PC-3 (cell line): Measurements from ENCODE around the gene SHLD2. TPM values are rescaled to one million over a fixed set of nuclear protein-coding genes. Genes with fewer than 3 reads are reported as not detected.
"Not testable (repeated sequence)": the region's sequence is repeated elsewhere in the genome, so short reads cannot be mapped to it uniquely, and the experiment has no call there.

Experiments used
- ATAC-seq: fragments of 200-7000 bp; cut with Tn5 transposase; 2 replicates; pipeline ENCODE4 v1.9.1; 2020; ENCODE audit warnings: mild to moderate bottlenecking, moderate library complexity
- BruUV-seq: library from RNA; stranded (reverse); fragments of 400-500 nt; replicated peaks from 2 replicates; lab custom pipeline; 2021; lab: Mats Ljungman, UMichigan
- CTCF ChIA-PET: fragments of 300-600 bp; sonication (Branson Sonifier 250); formaldehyde crosslinking; loops from one replicate; lab custom pipeline; 2022; ENCODE audit warnings: antibody characterized with exemption; lab: Charles Lee
- POLR2A ChIA-PET: fragments of 300-600 bp; sonication (Branson Sonifier 250); formaldehyde crosslinking; loops from one replicate; lab custom pipeline; 2022; ENCODE audit warnings: antibody characterized with exemption; ENCODE audit not compliant: unreplicated experiment; lab: Charles Lee
- DNase-seq: peaks from one replicate; pipeline ENCODE4 v3.0.0-alpha.2; 2015
- H2AFZ ChIP-seq: fragments of 300-600 bp; sonication (generic); 2 replicates; pipeline ENCODE4 v1.6.0; 2016; ENCODE audit warnings: antibody characterized with exemption, low read length
- H3F3A ChIP-seq: fragments of 300-600 bp; sonication (generic); one replicate; pipeline ENCODE4 v1.6.0; 2017; ENCODE audit warnings: antibody characterized with exemption, low read length, control low read depth, mild to moderate bottlenecking; ENCODE audit not compliant: unreplicated experiment
- H3K27ac ChIP-seq: fragments of 300-600 bp; sonication (generic); 2 replicates; pipeline ENCODE4 v1.5.1; 2016; ENCODE audit warnings: mild to moderate bottlenecking, low read length
- H3K27me3 ChIP-seq: fragments of 300-600 bp; sonication (generic); 2 replicates; pipeline ENCODE4 v1.6.1; 2016; ENCODE audit warnings: low read length, mixed read lengths
- H3K36me3 ChIP-seq: fragments of 300-600 bp; sonication (generic); 2 replicates; pipeline ENCODE4 v1.6.1; 2016; ENCODE audit warnings: low read depth, mixed run types, low read length, mixed read lengths
- H3K4me1 ChIP-seq: fragments of 300-600 bp; sonication (generic); 2 replicates; pipeline ENCODE4 v1.5.1; 2016; ENCODE audit warnings: low read length; ENCODE audit not compliant: insufficient read depth
- H3K4me2 ChIP-seq: fragments of 300-600 bp; sonication (generic); 2 replicates; pipeline ENCODE4 v1.6.0; 2016; ENCODE audit warnings: low read length
- H3K4me3 ChIP-seq: fragments of 300-600 bp; sonication (generic); 2 replicates; pipeline ENCODE4 v1.5.1; 2016; ENCODE audit warnings: mild to moderate bottlenecking, low read length, mixed read lengths
- H3K79me2 ChIP-seq: fragments of 300-600 bp; sonication (generic); 2 replicates; pipeline ENCODE4 v1.6.1; 2017; ENCODE audit warnings: low read length, mixed read lengths
- H3K9ac ChIP-seq: fragments of 300-600 bp; sonication (generic); 2 replicates; pipeline ENCODE4 v1.6.0; 2016; ENCODE audit warnings: mild to moderate bottlenecking, low read length
- H3K9me2 ChIP-seq: fragments of 300-600 bp; sonication (generic); replicated peaks from 2 replicates; pipeline ENCODE4 v1.6.1; 2016; ENCODE audit warnings: mixed run types, low read length, mixed read lengths
- H3K9me3 ChIP-seq: fragments of 300-600 bp; sonication (generic); 2 replicates; pipeline ENCODE4 v1.6.1; 2016; ENCODE audit warnings: low read length, mixed read lengths
- H4K20me1 ChIP-seq: fragments of 300-600 bp; sonication (generic); 2 replicates; pipeline ENCODE4 v1.6.1; 2016; ENCODE audit warnings: low read length, mixed read lengths
- EZH2 ChIP-seq: fragments of 300-600 bp; sonication (generic); IDR thresholded peaks from one replicate; pipeline ENCODE4 v1.6.1; 2017; ENCODE audit warnings: antibody characterized with exemption, mild to moderate bottlenecking, low read length; ENCODE audit not compliant: unreplicated experiment
- EZH2phosphoT487 ChIP-seq: fragments of 300-600 bp; sonication (generic); IDR thresholded peaks from 2 replicates; pipeline ENCODE4 v1.6.1; 2018; ENCODE audit warnings: mild to moderate bottlenecking, antibody characterized with exemption, low read length, borderline replicate concordance
- intact Hi-C: fragments of 100-400 bp; cut with micrococcal nuclease; formaldehyde crosslinking; loops from 2 replicates; pipeline ENCODE4 v1.9.0; 2023
- total RNA-seq: library from RNA; depleted of rRNA; stranded (reverse); fragments of >200 nt; gene quantifications from 2 replicates; pipeline ENCODE4 v1.2.3, GENCODE V29; 2014
- TF ChIP-seq, protein P1 (sequence below): fragments of 300-600 bp; sonication (generic); conservative IDR thresholded peaks from 2 replicates; pipeline ENCODE4 v1.5.1; 2017; ENCODE audit warnings: antibody characterized with exemption, low read depth, mild to moderate bottlenecking, low read length

Gene SHLD2
- total RNA-seq, 1 experiment from 2014 or later: 16.0 TPM

DNA sequence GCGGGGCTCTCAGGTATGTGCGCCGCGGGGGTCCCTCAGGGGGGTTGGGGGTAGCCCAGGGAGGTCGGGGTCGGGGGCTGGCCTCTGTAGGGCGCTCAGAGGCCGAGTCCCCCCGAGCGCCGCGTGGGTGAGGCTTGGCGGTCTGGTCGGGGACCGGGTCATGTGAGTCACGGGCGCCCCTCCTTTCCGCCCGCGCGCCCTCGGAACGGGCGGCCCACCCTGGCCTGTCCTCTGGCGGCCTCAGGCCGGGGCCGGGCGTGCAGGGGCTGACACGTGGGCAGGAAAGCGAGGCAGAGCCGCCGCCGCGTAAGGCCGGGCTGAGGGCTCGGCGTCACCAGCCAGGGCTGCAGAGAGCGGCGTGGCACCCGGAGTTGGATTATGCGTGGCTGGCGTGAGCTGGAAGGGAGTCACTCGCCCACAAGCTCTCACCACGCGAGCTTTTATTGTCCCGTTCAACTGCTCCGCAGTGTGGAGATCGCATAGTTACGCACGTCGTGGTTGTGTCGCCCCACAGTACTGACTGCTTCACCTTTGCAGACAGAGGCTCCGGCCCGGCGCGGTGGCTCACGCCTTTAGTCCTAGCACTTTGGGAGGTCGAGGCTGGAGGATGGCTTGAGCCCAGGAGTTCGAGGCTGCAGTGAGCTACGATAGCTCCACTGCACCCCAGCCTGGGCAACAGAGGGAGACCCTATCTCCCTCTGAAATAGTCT, 385 bp downstream of the SHLD2 start:
- POLR2A ChIA-PET: interaction anchor here (0.9 to 1.0 kb wide), 2 partner anchors 18 to 124 kb away, joined by 3 to 4 read pairs; no protein-coding TSS in a partner anchor
- intact Hi-C loops: loop anchor here (5.0 kb wide), 1 partner anchor 88 kb away; no protein-coding TSS in a partner anchor
- DNase-seq: peak; percentile 59
- H3K27me3 ChIP-seq: no peaks in the 10 kb centered on the region
- peak; percentile 45 for ATAC-seq
- peak overlapping the region; percentile 84 for H3K27ac ChIP-seq
- H3K4me1 ChIP-seq: peaks cover 28% of the 10 kb centered on the region
- 0 out of 2 replicates have a peak, but pooled peaks cover 7% of the 10 kb centered on the region for H3K36me3 ChIP-seq
- peaks cover 7% of the 10 kb centered on the region for H3F3A ChIP-seq
- H3K9ac ChIP-seq: peak overlapping the region; percentile 89
- peaks cover 88% of the 10 kb centered on the region for H3K79me2 ChIP-seq
- peak overlapping the region; percentile 98 for H3K4me2 ChIP-seq
- peaks cover 8% of the 10 kb centered on the region for H4K20me1 ChIP-seq
- no peaks in the 10 kb centered on the region for H3K9me3 ChIP-seq
- H2AFZ ChIP-seq: peak overlapping the region; percentile 36
- H3K4me3 ChIP-seq: peak overlapping the region; percentile 90
- CTCF ChIA-PET: interaction anchor here (0.5 kb wide), 1 partner anchor 156 kb away, joined by 7 read pairs; no protein-coding TSS in a partner anchor
- H3K9me2 ChIP-seq: no peaks in the 10 kb centered on the region
- TF ChIP-seq EZH2: no peak
- TF ChIP-seq EZH2phosphoT487: 0 out of 2 replicates have a peak, but pooled peaks have one; percentile 29
- TF ChIP-seq, protein P1, sequence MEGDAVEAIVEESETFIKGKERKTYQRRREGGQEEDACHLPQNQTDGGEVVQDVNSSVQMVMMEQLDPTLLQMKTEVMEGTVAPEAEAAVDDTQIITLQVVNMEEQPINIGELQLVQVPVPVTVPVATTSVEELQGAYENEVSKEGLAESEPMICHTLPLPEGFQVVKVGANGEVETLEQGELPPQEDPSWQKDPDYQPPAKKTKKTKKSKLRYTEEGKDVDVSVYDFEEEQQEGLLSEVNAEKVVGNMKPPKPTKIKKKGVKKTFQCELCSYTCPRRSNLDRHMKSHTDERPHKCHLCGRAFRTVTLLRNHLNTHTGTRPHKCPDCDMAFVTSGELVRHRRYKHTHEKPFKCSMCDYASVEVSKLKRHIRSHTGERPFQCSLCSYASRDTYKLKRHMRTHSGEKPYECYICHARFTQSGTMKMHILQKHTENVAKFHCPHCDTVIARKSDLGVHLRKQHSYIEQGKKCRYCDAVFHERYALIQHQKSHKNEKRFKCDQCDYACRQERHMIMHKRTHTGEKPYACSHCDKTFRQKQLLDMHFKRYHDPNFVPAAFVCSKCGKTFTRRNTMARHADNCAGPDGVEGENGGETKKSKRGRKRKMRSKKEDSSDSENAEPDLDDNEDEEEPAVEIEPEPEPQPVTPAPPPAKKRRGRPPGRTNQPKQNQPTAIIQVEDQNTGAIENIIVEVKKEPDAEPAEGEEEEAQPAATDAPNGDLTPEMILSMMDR: no peak
- BruUV-seq: TSS peak; percentile 38

DNA sequence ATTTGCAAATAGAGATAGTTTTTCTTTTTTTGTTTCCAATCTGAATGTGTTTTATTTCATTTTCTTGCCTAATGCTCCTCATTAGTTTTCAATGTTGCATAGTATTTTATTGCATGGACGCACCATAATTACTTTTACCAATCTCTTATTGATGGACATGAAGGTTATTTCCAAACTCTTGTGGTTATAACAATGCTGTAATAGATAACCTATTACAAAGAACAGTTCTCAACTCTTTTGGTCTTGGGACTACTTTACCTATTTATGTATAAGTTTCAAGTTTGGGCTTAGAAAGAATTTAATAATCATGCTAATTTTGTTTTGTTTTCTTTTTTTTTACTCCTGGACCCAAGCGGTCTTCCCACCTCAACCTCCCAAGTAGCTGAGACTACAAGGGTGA, 7.0 kb downstream of the SHLD2 start:
- Histone ChIP-seq H3K36me3 (peaks cover 16% of the 10 kb centered on the region; the same call in 1 of the 2 replicates), H3F3A (no peaks in the 10 kb centered on the region), H3K27me3 (no peaks in the 10 kb centered on the region), H3K4me2 (no peak overlapping the region), H3K79me2 (peaks cover 44% of the 10 kb centered on the region), H2AFZ (no peak overlapping the region), H3K4me1 (no peaks in the 10 kb centered on the region), H3K9me2 (no peaks in the 10 kb centered on the region), H3K4me3 (no peak overlapping the region), H4K20me1 (no peaks in the 10 kb centered on the region), H3K27ac (no peak overlapping the region), H3K9ac (no peak overlapping the region), H3K9me3 (no peaks in the 10 kb centered on the region)
- no TSS peak for BruUV-seq
- intact Hi-C loops: no loop called here
- ChIA-PET CTCF (no interaction called here), POLR2A (no interaction called here)
- ATAC-seq (no peak), DNase-seq (no peak)
- TF ChIP-seq EZH2phosphoT487 (no peak), EZH2 (no peak)
- TF ChIP-seq, protein P1: no peak

DNA sequence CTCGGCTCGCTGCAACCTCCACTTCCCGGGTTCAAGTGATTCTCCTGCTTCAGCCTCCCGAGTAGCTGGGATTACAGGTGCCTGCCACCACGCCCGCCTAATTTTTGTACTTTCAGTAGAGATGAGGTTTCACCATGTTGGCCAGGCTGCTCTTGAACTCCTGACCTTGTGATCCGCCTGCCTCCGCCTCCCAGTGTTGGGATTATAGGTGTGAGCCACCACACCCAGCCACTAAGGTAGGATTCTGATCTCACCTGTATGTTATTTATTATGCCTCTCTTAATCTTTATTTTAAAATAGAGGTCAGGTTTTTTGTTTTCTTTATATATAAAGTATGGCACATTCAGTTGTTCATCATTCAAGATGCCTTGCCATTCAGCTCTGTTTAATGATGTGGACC, 9.7 kb downstream of the SHLD2 start:
- H2AFZ ChIP-seq, BruUV-seq, H3K9ac ChIP-seq, H3K9me3 ChIP-seq, DNase-seq, CTCF ChIA-PET, H3F3A ChIP-seq, intact Hi-C loops, H3K4me3 ChIP-seq, H3K4me1 ChIP-seq, POLR2A ChIA-PET, H4K20me1 ChIP-seq, H3K27ac ChIP-seq, H3K27me3 ChIP-seq, H3K4me2 ChIP-seq, ATAC-seq, H3K9me2 ChIP-seq: not testable (repeated sequence)
- H3K36me3 ChIP-seq: peaks cover 15% of the 10 kb centered on the region
- peaks cover 19% of the 10 kb centered on the region for H3K79me2 ChIP-seq
